AG10803 (cell line): Measurements from ENCODE around the gene ATP1A2.
A peak's percentile ranks its signal among the peaks of the same experiment; 100 is the strongest.

Experiments
- DNase-seq: peaks from one replicate; pipeline ENCODE4 v3.0.0; 2010; ENCODE audit warnings: low read depth
- H3K4me3 ChIP-seq: 2 replicates; pipeline ENCODE4 v1.5.1; 2011; ENCODE audit warnings: mild to moderate bottlenecking, low read length, control low read depth
- CTCF ChIP-seq: conservative IDR thresholded peaks from 2 replicates; pipeline ENCODE4 v1.5.1; 2011; ENCODE audit warnings: mild to moderate bottlenecking, low read length, control low read depth, inconsistent platforms

Gene ATP1A2

GRCh38 chr1:160159846-160160245 lies 44.3 kb downstream of the ATP1A2 start:
- H3K4me3 ChIP-seq = no peak overlapping the region
- DNase-seq = no peak
- no peak for TF ChIP-seq CTCF

- peak; percentile 31 for DNase-seq
- no peak overlapping the region for H3K4me3 ChIP-seq
- peak; percentile 53 for TF ChIP-seq CTCF
Observed at GRCh38 chr1:160161965-160162705, 46.6 kb downstream of the ATP1A2 start.

- H3K4me3 ChIP-seq = no peak overlapping the region
- no peak for DNase-seq
- no peak for TF ChIP-seq CTCF
Observed at GRCh38 chr1:160162931-160163330, 47.4 kb downstream of the ATP1A2 start.

GRCh38 chr1:160163615-160164014 lies 48.1 kb downstream of the ATP1A2 start:
- TF ChIP-seq CTCF = peak; percentile 38
- no peak overlapping the region for H3K4me3 ChIP-seq
- DNase-seq = peak; percentile 31

- no peak for TF ChIP-seq CTCF
- no peak for DNase-seq
- no peak overlapping the region for H3K4me3 ChIP-seq
Observed at GRCh38 chr1:160164121-160164520, 48.6 kb downstream of the ATP1A2 start.

DNA sequence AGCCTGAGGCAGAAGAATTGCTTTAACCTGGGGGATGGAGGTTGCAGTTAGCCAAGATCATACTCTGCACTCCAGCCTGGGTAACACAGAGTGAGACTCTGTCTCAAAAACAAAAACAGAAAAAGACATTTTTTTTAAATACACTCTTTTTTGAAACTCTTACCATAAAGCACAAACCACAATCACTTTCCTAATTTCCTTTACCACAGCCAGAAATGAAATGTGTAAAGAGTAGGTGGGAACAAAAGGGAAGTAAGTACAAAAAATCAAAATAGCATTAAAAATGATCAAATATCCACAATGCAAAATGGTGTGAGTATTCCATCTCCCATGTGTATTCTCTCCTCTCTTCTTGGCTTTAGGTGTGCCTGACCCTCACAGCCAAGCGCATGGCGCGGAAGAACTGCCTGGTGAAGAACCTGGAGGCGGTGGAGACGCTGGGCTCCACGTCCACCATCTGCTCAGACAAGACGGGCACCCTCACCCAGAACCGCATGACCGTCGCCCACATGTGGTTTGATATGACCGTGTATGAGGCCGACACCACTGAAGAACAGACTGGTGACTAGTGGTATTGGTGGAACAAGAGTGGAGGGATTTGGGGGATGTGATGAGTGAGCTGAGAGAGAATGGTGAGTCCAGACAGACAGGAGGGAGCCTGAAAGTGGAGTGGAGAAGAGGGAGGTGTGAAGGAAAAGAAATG lies 50.8 kb downstream of the ATP1A2 start:
- H3K4me3 ChIP-seq = no peak overlapping the region
- no peak for TF ChIP-seq CTCF
- DNase-seq = no peak

DNA sequence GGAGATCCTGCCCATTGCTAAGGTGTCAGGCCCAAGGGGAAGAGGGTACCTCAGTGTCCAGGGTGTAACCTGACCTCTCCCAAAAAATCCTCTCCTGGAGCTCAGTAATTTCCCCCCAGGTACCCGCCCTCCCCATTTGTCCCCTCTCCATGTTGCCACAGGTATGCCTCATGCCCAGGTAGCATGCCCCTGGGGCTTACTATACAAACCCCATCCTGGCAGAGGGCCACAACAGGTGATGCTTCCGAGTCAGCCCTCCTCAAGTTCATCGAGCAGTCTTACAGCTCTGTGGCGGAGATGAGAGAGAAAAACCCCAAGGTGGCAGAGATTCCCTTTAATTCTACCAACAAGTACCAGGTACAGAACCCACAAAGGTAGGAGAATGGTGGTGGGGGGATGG lies 51.5 kb downstream of the ATP1A2 start:
- DNase-seq = no peak
- no peak overlapping the region for H3K4me3 ChIP-seq
- TF ChIP-seq CTCF = no peak
